Measurements from ENCODE around the gene GFY. TPM values are rescaled to one million over a fixed set of nuclear protein-coding genes. Genes with fewer than 3 reads are reported as not detected.
"Not testable (repeated sequence)": the region's sequence is repeated elsewhere in the genome, so short reads cannot be mapped to it uniquely, and the experiment has no call there.

GFY gene
- total and polyA plus RNA-seq, 2 experiments from 2014 or later = not detected

GRCh38 chr19:49441960-49442350 is 16.8 kb downstream of the GFY start:
- no peak for TF ChIP-seq EZH2 (IDR thresholded peaks at IDR 0.05; ENCODE audit: insufficient read depth, poor library complexity, severe bottlenecking)
- TF ChIP-seq EZH2phosphoT487 (IDR thresholded peaks at IDR 0.05; ENCODE audit: insufficient read depth, low read depth) = no peak
- DNase-seq = no peak
- Histone ChIP-seq H3K79me2 (ENCODE audit: insufficient read depth) (no peaks in the 10 kb centered on the region), H3K27ac (no peak overlapping the region), H3K4me3 (peak overlapping the region; percentile 82; the same call in 1 of the 2 replicates), H3K4me2 (ENCODE audit: unreplicated experiment) (peak overlapping the region; percentile 37), H2AFZ (peak overlapping the region; percentile 91), H3K9me2 (ENCODE audit: insufficient read depth) (no peaks in the 10 kb centered on the region), H3K4me1 (ENCODE audit: insufficient read depth) (no peaks in the 10 kb centered on the region), H3K9me3 (ENCODE audit: low read depth) (no peaks in the 10 kb centered on the region), H3K9ac (no peak overlapping the region), H3K27me3 (replicated peaks; ENCODE audit: insufficient read depth) (peaks cover 29% of the 10 kb centered on the region), H4K20me1 (ENCODE audit: insufficient read depth) (no peaks in the 10 kb centered on the region), H3K36me3 (ENCODE audit: low read depth) (no peaks in the 10 kb centered on the region), H3F3A (ENCODE audit: insufficient read depth) (peaks cover 13% of the 10 kb centered on the region)
- in situ Hi-C loops (cut with MboI) = no loop called here
- WGBS, 2 experiments (ENCODE audit: low coverage in 1 of 2, low lambda C conversion rate in 2 of 2, missing lambda C conversion rate in 2 of 2) = 3 to 7% methylated on average over 11 to 14 of the region's 14 CpGs

DNA sequence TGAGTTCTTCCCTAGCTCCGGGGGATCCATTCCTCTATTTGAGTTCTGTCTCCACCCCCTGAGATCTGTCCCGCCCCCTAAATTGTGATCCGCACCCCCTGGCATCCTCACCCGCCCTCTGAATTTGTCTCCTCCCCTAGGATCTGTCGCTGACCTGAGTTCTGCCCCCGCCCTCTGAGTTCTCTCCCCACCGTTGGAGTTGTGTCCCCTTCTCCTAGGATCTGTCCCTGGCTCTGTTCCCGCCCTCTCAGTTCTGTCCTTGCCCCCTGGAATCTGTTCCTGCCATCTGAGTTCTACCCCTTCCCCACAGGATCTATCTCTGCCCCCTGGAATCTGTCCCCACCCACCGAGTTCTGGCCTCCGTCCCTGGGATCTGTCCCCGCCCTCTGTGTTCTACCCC is 17.2 kb downstream of the GFY start:
- Histone ChIP-seq H3K4me1 (ENCODE audit: insufficient read depth) (no peaks in the 10 kb centered on the region), H3K27ac (no peak overlapping the region), H3F3A (ENCODE audit: insufficient read depth) (peaks cover 13% of the 10 kb centered on the region), H3K27me3 (replicated peaks; ENCODE audit: insufficient read depth) (peaks cover 28% of the 10 kb centered on the region), H3K9me2 (ENCODE audit: insufficient read depth) (no peaks in the 10 kb centered on the region), H3K36me3 (ENCODE audit: low read depth) (no peaks in the 10 kb centered on the region), H3K4me3 (peak overlapping the region; percentile 82; the same call in 1 of the 2 replicates), H3K4me2 (ENCODE audit: unreplicated experiment) (peak overlapping the region; percentile 37), H3K9me3 (ENCODE audit: low read depth) (no peaks in the 10 kb centered on the region), H4K20me1 (ENCODE audit: insufficient read depth) (no peaks in the 10 kb centered on the region), H2AFZ (peak overlapping the region; percentile 91), H3K9ac (no peak overlapping the region), H3K79me2 (ENCODE audit: insufficient read depth) (no peaks in the 10 kb centered on the region)
- peak; percentile 36 for DNase-seq
- 3 to 12% methylated on average over 7 to 11 of the region's 11 CpGs for WGBS, 2 experiments (ENCODE audit: low coverage in 1 of 2, low lambda C conversion rate in 2 of 2, missing lambda C conversion rate in 2 of 2)
- TF ChIP-seq EZH2phosphoT487 (IDR thresholded peaks at IDR 0.05; ENCODE audit: insufficient read depth, low read depth) (no peak), EZH2 (IDR thresholded peaks at IDR 0.05; ENCODE audit: insufficient read depth, poor library complexity, severe bottlenecking) (no peak)
- in situ Hi-C loops (cut with MboI) = no loop called here

- Histone ChIP-seq H3K4me2 (ENCODE audit: unreplicated experiment) (peak overlapping the region; percentile 83), H4K20me1 (ENCODE audit: insufficient read depth) (no peaks in the 10 kb centered on the region), H3F3A (ENCODE audit: insufficient read depth) (peaks cover 13% of the 10 kb centered on the region), H3K9me2 (ENCODE audit: insufficient read depth) (no peaks in the 10 kb centered on the region), H3K9me3 (ENCODE audit: low read depth) (no peaks in the 10 kb centered on the region), H3K36me3 (ENCODE audit: low read depth) (no peaks in the 10 kb centered on the region), H3K4me1 (ENCODE audit: insufficient read depth) (no peaks in the 10 kb centered on the region), H3K9ac (peak overlapping the region; percentile 69), H3K4me3 (peak overlapping the region; percentile 82), H3K27ac (peak overlapping the region; percentile 34; the same call in 1 of the 2 replicates), H3K27me3 (replicated peaks; ENCODE audit: insufficient read depth) (peaks cover 28% of the 10 kb centered on the region), H3K79me2 (ENCODE audit: insufficient read depth) (no peaks in the 10 kb centered on the region), H2AFZ (peak overlapping the region; percentile 91)
- TF ChIP-seq EZH2 (IDR thresholded peaks at IDR 0.05; ENCODE audit: insufficient read depth, poor library complexity, severe bottlenecking) (no peak), EZH2phosphoT487 (IDR thresholded peaks at IDR 0.05; ENCODE audit: insufficient read depth, low read depth) (no peak)
- in situ Hi-C loops (cut with MboI) = no loop called here
- 2 to 3% methylated on average over 24 to 43 of the region's 43 CpGs for WGBS, 2 experiments (ENCODE audit: low coverage in 1 of 2, low lambda C conversion rate in 2 of 2, missing lambda C conversion rate in 2 of 2)
- DNase-seq = peak; percentile 92
Measured at GRCh38 chr19:49442771-49443365, 17.7 kb downstream of the GFY start.

- Histone ChIP-seq H3K79me2 (ENCODE audit: insufficient read depth) (no peaks in the 10 kb centered on the region), H4K20me1 (ENCODE audit: insufficient read depth) (no peaks in the 10 kb centered on the region), H3K27me3 (replicated peaks; ENCODE audit: insufficient read depth) (peaks cover 26% of the 10 kb centered on the region), H3K4me3 (peak overlapping the region; percentile 82), H3K9me2 (ENCODE audit: insufficient read depth) (no peaks in the 10 kb centered on the region), H2AFZ (peak overlapping the region; percentile 91), H3K27ac (peak overlapping the region; percentile 34; the same call in 1 of the 2 replicates), H3F3A (ENCODE audit: insufficient read depth) (peaks cover 13% of the 10 kb centered on the region), H3K36me3 (ENCODE audit: low read depth) (no peaks in the 10 kb centered on the region), H3K9me3 (ENCODE audit: low read depth) (no peaks in the 10 kb centered on the region), H3K9ac (peak overlapping the region; percentile 69), H3K4me2 (ENCODE audit: unreplicated experiment) (peak overlapping the region; percentile 83), H3K4me1 (ENCODE audit: insufficient read depth) (no peaks in the 10 kb centered on the region)
- in situ Hi-C loops (cut with MboI) = no loop called here
- DNase-seq = peak; percentile 98
- no peak for TF ChIP-seq EZH2 (IDR thresholded peaks at IDR 0.05; ENCODE audit: insufficient read depth, poor library complexity, severe bottlenecking)
- no peak for TF ChIP-seq EZH2phosphoT487 (IDR thresholded peaks at IDR 0.05; ENCODE audit: insufficient read depth, low read depth)
- 1% methylated on average over 38 to 44 of the region's 47 CpGs for WGBS, 2 experiments (ENCODE audit: low coverage in 1 of 2, low lambda C conversion rate in 2 of 2, missing lambda C conversion rate in 2 of 2)
Measured at GRCh38 chr19:49443366-49444099, 18.3 kb downstream of the GFY start.

DNA sequence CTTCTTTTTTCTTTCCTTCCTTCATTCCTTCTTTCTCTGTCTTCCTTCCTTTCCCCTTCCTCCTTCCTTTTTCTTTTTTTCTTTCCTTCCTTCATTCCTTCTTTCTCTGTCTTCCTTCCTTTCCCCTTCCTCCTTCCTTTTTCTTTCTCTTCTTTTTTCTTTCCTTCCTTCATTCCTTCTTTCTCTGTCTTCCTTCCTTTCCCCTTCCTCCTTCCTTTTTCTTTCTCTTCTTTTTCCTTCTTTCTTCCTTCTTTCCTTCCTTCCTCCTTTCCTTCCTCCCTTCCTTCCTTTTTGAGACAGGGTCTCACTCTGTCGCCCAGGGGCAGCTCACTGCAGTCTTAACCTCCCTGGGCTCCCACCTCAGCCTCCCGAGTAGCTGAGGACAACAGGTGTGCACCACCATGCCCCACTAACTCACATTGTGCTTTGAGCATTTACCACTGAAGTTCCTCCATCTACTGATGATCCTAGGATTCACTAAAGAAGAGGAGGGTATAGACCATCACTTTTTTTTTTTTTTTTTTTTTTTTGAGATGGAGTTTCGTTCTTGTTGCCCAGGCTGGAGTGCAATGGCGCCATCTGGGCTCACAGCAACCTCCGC is 19.0 kb downstream of the GFY start:
- DNase-seq; H3K9ac ChIP-seq; H3K9me3 ChIP-seq (ENCODE audit: low read depth); H4K20me1 ChIP-seq (ENCODE audit: insufficient read depth); H3K36me3 ChIP-seq (ENCODE audit: low read depth); H3K4me1 ChIP-seq (ENCODE audit: insufficient read depth); H3K4me2 ChIP-seq (ENCODE audit: unreplicated experiment); H3K27ac ChIP-seq; H3K79me2 ChIP-seq (ENCODE audit: insufficient read depth); in situ Hi-C loops (cut with MboI); H3K9me2 ChIP-seq (ENCODE audit: insufficient read depth); H3K4me3 ChIP-seq; H2AFZ ChIP-seq: not testable (repeated sequence)
- 23% methylated on average over 5 of the region's 5 CpGs for WGBS, 2 experiments (ENCODE audit: low coverage in 1 of 2, low lambda C conversion rate in 2 of 2, missing lambda C conversion rate in 2 of 2)
- Histone ChIP-seq H3F3A (ENCODE audit: insufficient read depth) (peaks cover 13% of the 10 kb centered on the region), H3K27me3 (replicated peaks; ENCODE audit: insufficient read depth) (peaks cover 19% of the 10 kb centered on the region)
